Pancreas (tissue), 10 donors: ENCODE results near the gene AHRR. TPM values are rescaled to one million over a fixed set of nuclear protein-coding genes. Genes with fewer than 3 reads are reported as not detected.

Experiments
- ATAC-seq, 4 donors: fragments of 200-7000 bp; cut with Tn5 transposase; one replicate each; pipeline versions ENCODE4 v1.8.0 to v1.9.1; 2020; ENCODE audit warnings: mild to moderate bottlenecking in 4 of 4, moderate library complexity in 4 of 4
- DNase-seq, 6 donors: peaks; one replicate each; pipeline ENCODE4 v3.0.0-alpha.2; 2020
- FAIRE-seq: peaks from 2 replicates; lab custom pipeline; 2012; peaks lifted over from hg19 to GRCh38; lab: Jason Lieb, UNC
- H3K27ac ChIP-seq, 4 donors: fragments of 200-600 bp; sonication (generic); 1 replicate in 3 of 4; 2 replicates in 1 of 4; pipeline versions ENCODE4 v1.5.0 to v1.8.0; 2020
- H3K27me3 ChIP-seq, 4 donors: fragments of 200-600 bp; one replicate each; pipeline ENCODE4 v1.8.0; 2021
- H3K36me3 ChIP-seq, 3 donors: fragments of 200-600 bp; sonication (generic) in 1 of 3; one replicate each; pipeline versions ENCODE4 v1.5.0 to v1.8.0; 2020 to 2021
- H3K4me1 ChIP-seq, 3 donors: fragments of 200-600 bp; one replicate each; pipeline ENCODE4 v1.8.0; 2021
- H3K4me3 ChIP-seq, 4 donors: fragments of 200-600 bp; sonication (generic) in 2 of 4; one replicate each; pipeline versions ENCODE4 v1.5.0 to v1.8.0; 2020 to 2021
- H3K9me3 ChIP-seq, 4 donors: fragments of 200-600 bp; one replicate each; pipeline ENCODE4 v1.8.0; 2021
- WGBS, 2 donors: extraction: QIAGEN DNeasy Blood & Tissue Kit; methylation state at CpG; one replicate each; pipeline ENCODE4 v1.1.7; 2013; 5-methylcytosine and 5-hydroxymethylcytosine counted together
- intact Hi-C, 3 donors: fragments of 100-400 bp; cut with DNase I; formaldehyde crosslinking; loops; one replicate each; pipeline versions ENCODE4 v1.11.1 to v1.14.2; 2022
- polyA plus RNA-seq, 2 donors: library from polyadenylated mRNA; stranded (reverse); fragments of 200-250 nt; gene quantifications; one replicate each; pipeline ENCODE4 v1.2.3, GENCODE V29; 2013
- total RNA-seq, 6 donors: library from RNA; stranded (reverse); fragmentation: NEBNext Ultra II Directional in 4 of 6; extraction: Animal tissue kit (Norgen Biotek cat#: 25700) in 4 of 6; gene quantifications; one replicate each; pipeline versions ENCODE4 v1.2.1 to v1.2.4, GENCODE V29; 2021 to 2023
- TF ChIP-seq, protein P1 (sequence below), 4 donors: fragments of 200-600 bp; sonication (generic) in 3 of 4; IDR thresholded peaks; one replicate each; pipeline versions ENCODE4 v1.5.0 to v1.8.0; 2021; ENCODE audit warnings: antibody characterized with exemption in 4 of 4
- donor health status: healthy with polysubstance abuse.
- donor health status: DM: no; HTN: no; CAD: no; lungs with moderate emphysema.
- donor health status: DM: no; HTN: no; CAD: no.
- donor health status: control.
- donor health status: control.
- donor health status: Bipolar disorder and iron deficiency.
- donor health status: DM: yes; HTN: yes; CAD: no.
- donor health status: DM: no; HTN: no; CAD: no.
- donor health status: DM: no; HTN: no; CAD: no.
- donor health status: DM: yes; HTN: yes; CAD: no.

The AHRR gene
- total and polyA plus RNA-seq, 8 donors: 0.34 to 1.7 (median 0.69) TPM

DNA sequence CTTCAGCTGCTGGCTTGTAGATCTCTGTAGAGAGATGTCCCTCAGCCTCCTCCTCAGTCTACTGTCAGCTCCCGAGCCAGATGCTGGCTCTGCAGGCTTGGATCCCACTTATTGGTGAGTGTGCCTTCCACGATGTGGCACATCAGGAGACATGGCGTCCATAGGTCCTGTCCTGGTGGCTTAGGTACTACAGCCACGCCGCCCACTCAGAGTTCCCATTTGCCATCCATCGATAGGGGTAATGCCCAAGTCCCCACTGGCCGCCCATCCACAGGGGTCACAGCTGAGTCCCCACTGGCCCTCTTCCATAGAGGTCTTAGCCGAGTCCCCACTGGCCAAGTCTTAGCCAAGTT lies 138.7 kb downstream of the AHRR start:
- FAIRE-seq (no peak), DNase-seq (peak in 3 of 6 donors; percentile 1 to 39 (median 16)), ATAC-seq (no peak)
- Histone ChIP-seq H3K27me3 (no peaks in the 10 kb centered on the region), H3K36me3 (peaks cover 0 to 44% (median 0%) of the 10 kb centered on the region in 3 donors), H3K4me1 (peaks cover 0 to 5% (median 0%) of the 10 kb centered on the region in 3 donors), H3K4me3 (no peak overlapping the region), H3K9me3 (no peaks in the 10 kb centered on the region), H3K27ac (no peak overlapping the region)
- 96 to 98% methylated on average over 8 of the region's 8 CpGs for WGBS, 2 donors
- TF ChIP-seq, protein P1, sequence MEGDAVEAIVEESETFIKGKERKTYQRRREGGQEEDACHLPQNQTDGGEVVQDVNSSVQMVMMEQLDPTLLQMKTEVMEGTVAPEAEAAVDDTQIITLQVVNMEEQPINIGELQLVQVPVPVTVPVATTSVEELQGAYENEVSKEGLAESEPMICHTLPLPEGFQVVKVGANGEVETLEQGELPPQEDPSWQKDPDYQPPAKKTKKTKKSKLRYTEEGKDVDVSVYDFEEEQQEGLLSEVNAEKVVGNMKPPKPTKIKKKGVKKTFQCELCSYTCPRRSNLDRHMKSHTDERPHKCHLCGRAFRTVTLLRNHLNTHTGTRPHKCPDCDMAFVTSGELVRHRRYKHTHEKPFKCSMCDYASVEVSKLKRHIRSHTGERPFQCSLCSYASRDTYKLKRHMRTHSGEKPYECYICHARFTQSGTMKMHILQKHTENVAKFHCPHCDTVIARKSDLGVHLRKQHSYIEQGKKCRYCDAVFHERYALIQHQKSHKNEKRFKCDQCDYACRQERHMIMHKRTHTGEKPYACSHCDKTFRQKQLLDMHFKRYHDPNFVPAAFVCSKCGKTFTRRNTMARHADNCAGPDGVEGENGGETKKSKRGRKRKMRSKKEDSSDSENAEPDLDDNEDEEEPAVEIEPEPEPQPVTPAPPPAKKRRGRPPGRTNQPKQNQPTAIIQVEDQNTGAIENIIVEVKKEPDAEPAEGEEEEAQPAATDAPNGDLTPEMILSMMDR (IDR thresholded peaks at IDR 0.05): no peak
- intact Hi-C loops: no loop called here

DNA sequence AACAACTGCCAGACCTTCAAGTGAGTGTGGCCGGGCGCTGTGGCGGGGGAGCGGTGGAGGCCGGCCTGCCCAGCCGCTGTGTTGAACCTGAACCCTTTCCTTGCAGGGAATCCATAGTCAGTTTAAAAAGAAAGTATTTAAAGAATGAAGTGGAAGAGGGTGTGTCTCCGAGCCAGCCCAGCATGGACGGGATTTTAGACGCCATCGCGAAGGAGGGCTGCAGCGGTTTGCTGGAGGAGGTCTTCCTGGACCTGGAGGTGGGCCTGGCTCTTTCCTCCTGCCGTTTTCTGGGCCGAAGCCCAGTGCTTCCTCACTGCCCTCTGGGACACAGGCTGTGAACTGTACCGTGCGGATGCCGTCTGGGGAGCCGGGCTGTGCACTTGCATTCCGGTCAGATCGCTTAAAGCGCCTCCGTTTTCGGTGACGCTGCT lies 140.6 kb downstream of the AHRR start:
- no peak for ATAC-seq
- TF ChIP-seq, protein P1 (IDR thresholded peaks at IDR 0.05): no peak

DNA sequence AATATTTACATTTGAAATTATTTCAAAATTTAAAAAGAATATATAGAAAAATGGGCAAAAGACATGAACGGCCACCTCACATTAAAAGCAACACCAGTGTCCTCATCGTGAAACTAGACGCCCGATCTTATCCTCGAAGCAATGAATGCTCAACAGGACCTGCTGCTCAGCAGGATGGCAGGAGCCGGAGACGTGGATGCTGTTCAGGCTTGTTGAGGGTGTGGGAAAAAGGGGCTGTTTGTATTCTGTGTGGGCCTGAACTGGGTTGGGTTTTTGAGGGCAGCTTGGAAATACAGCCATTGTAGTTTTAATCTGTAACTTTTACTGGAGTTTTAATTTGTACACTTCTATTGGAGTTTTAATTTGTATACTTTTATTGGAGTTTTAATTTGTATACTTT lies 141.8 kb downstream of the AHRR start:
- FAIRE-seq (no peak), DNase-seq (no peak), ATAC-seq (no peak)
- Histone ChIP-seq H3K27me3 (no peaks in the 10 kb centered on the region), H3K9me3 (no peaks in the 10 kb centered on the region), H3K27ac (no peak overlapping the region), H3K4me1 (peaks cover 0 to 5% (median 0%) of the 10 kb centered on the region in 3 donors), H3K4me3 (no peak overlapping the region), H3K36me3 (peaks cover 0 to 30% (median 0%) of the 10 kb centered on the region in 3 donors)
- 81 to 82% methylated on average over 7 of the region's 7 CpGs for WGBS, 2 donors
- TF ChIP-seq, protein P1 (IDR thresholded peaks at IDR 0.05): no peak
- intact Hi-C loops: no loop called here

More for the DNA sequence above, 140.6 kb downstream of the AHRR start:
- H3K9me3 ChIP-seq: no peaks in the 10 kb centered on the region
- H3K36me3 ChIP-seq: peaks cover 0 to 39% (median 0%) of the 10 kb centered on the region in 3 donors
- DNase-seq (peak in 2 of 6 donors; percentile 1 to 6), FAIRE-seq (no peak)
- no peak overlapping the region for H3K4me3 ChIP-seq
- H3K27ac ChIP-seq: no peak overlapping the region
- peaks cover 0 to 5% (median 0%) of the 10 kb centered on the region in 3 donors for H3K4me1 ChIP-seq
- H3K27me3 ChIP-seq: no peaks in the 10 kb centered on the region
- intact Hi-C loops: no loop called here
- WGBS, 2 donors: 96 to 97% methylated on average over 24 of the region's 24 CpGs

DNA sequence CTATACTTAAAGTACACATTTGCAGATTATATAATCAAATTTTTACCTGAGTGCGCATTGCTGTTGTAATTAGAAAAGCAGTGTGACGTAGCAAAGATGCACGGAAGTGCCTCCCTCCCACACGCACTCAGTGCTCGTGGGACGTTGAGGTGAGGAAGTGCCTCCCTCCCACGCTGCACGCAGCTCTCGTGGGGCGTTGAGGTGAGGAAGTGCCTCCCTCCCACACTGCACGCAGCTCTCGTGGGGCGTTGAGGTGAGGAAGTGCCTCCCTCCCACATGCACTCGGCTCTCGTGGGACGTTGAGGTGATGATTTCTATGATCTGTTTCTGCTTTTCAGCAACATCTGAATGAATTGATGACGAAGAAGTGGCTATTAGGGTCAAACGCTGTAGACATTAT lies 142.4 kb downstream of the AHRR start:
- H3K27me3 ChIP-seq: no peaks in the 10 kb centered on the region
- TF ChIP-seq, protein P1 (IDR thresholded peaks at IDR 0.05): no peak
- H3K4me1 ChIP-seq: peaks cover 0 to 5% (median 0%) of the 10 kb centered on the region in 3 donors
- H3K9me3 ChIP-seq: no peaks in the 10 kb centered on the region
- H3K27ac ChIP-seq: no peak overlapping the region
- H3K36me3 ChIP-seq: peaks cover 0 to 30% (median 0%) of the 10 kb centered on the region in 3 donors
- no peak for FAIRE-seq
- ATAC-seq: no peak
- DNase-seq: peak in 1 of 6 donors; percentile 4
- H3K4me3 ChIP-seq: no peak overlapping the region
- intact Hi-C loops: no loop called here
- WGBS, 2 donors: 87 to 88% methylated on average over 18 of the region's 18 CpGs

DNA sequence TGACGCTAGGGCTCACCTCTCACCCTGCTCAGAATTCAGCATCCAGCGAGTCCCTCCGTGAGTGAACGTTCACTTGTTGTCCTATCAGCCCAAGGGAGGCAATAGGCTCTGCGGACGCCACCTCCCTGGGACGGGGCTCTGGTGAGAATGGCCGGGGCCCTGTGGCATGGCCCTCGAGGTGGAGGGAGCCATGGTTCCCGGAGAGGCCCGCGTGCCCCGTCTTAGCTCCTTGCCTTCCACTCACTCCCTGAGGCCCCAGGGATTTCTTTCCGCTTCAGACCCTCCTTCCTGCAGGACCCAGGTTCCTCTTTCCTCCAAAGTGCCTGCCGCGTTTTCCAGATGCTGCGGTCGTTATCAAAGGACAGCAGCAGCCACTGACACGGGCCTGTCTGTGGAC lies 142.9 kb downstream of the AHRR start:
- FAIRE-seq (no peak), ATAC-seq (no peak), DNase-seq (peak in 2 of 6 donors; percentile 1 to 12)
- H3K4me1 ChIP-seq: peaks cover 0 to under 1% (median 0%) of the 10 kb centered on the region in 3 donors
- H3K36me3 ChIP-seq: peaks cover 0 to 30% (median 0%) of the 10 kb centered on the region in 3 donors
- H3K27me3 ChIP-seq: no peaks in the 10 kb centered on the region
- WGBS, 2 donors: 93 to 95% methylated on average over 19 of the region's 19 CpGs
- intact Hi-C loops: no loop called here
- TF ChIP-seq, protein P1 (IDR thresholded peaks at IDR 0.05): no peak
- no peaks in the 10 kb centered on the region for H3K9me3 ChIP-seq
- H3K4me3 ChIP-seq: no peak overlapping the region
- no peak overlapping the region for H3K27ac ChIP-seq
